ENCODE measurements around the gene MME.

Gene MME

DNA sequence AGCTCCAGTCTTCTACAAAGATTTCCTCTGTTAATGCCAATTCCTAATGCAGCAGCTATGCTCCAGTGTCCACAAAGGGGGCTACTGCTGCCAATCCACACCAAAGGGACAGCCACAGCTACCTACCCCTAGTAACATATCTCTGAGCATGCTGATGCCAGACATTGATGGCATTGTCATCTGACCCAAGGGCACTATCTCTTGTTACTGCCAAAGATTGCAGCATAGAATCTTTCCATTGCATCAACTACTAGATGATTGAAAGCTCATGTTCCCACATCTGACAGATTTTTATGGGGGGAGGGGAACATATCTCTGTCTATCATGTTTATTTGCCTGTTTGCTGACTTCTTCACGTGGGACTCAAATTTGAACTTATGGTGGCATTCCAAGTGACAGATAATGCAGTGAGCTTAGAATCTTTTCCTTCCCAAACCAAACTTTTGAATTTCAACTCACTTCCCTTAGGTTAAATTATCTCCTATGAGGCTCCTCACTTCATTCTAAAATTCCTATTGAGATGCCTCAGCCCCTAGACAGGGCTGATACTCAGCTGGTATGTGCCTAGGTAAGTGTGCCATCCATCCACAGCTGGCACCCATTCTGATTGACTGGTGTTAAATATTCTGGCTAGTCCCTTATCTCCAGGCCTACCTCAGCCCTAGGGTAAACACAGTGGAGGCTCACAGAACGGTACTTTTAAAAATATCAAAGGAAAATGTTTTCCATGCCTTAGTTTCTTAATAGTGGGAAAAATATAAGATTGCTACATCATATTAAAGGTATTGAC is 113.0 kb downstream of the MME start:
- no peaks in the 10 kb centered on the region for H3K27me3 ChIP-seq (ENCODE audit: insufficient read depth, insufficient read length)
- TF ChIP-seq ZNF274 (IDR thresholded peaks at IDR 0.05; ENCODE audit: low read depth, low read length) (no peak), YY1 (IDR thresholded peaks at IDR 0.05; ENCODE audit: insufficient read depth, insufficient read length) (no peak), SUZ12 (IDR thresholded peaks at IDR 0.05; ENCODE audit: extremely low read depth, insufficient read depth, insufficient read length) (no peak)
- H3K4me3 ChIP-seq (ENCODE audit: insufficient read length, low read depth) = no peak overlapping the region
- no peaks in the 10 kb centered on the region for H3K4me1 ChIP-seq (ENCODE audit: insufficient read depth, insufficient read length)
- no peaks in the 10 kb centered on the region for H3K36me3 ChIP-seq (ENCODE audit: insufficient read depth, insufficient read length, low read length)
- no peak for DNase-seq (ENCODE audit: low read depth, low spot score)
- H3K9ac ChIP-seq (ENCODE audit: insufficient read length, low read depth) = no peak overlapping the region
- H3K9me3 ChIP-seq (ENCODE audit: insufficient read depth, low read length) = no peaks in the 10 kb centered on the region

DNA sequence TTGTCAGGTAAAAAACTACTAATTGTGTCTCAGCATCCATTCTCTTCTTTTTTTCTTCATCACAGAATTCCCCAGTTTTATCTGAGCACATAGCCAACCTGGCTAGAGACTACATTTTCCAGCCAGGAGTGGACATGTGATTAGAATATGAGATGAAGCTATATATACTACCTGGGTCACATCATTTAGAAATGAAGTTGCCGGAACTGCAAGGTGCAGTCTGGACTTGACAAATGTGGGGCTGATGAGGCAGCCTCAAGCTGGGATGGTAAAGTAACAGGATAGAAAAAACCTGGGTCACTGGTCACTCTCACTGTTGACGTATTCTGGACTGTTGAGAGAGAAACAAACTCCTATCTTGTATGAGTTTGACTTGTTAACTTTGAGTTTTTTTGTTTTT is 113.7 kb downstream of the MME start:
- Histone ChIP-seq H3K36me3 (ENCODE audit: insufficient read depth, insufficient read length, low read length) (no peaks in the 10 kb centered on the region), H3K9me3 (ENCODE audit: insufficient read depth, low read length) (no peaks in the 10 kb centered on the region), H3K27me3 (ENCODE audit: insufficient read depth, insufficient read length) (no peaks in the 10 kb centered on the region), H3K9ac (ENCODE audit: insufficient read length, low read depth) (no peak overlapping the region), H3K4me3 (ENCODE audit: insufficient read length, low read depth) (no peak overlapping the region), H3K4me1 (ENCODE audit: insufficient read depth, insufficient read length) (no peaks in the 10 kb centered on the region)
- DNase-seq (ENCODE audit: low read depth, low spot score) = no peak
- TF ChIP-seq ZNF274 (IDR thresholded peaks at IDR 0.05; ENCODE audit: low read depth, low read length) (no peak), YY1 (IDR thresholded peaks at IDR 0.05; ENCODE audit: insufficient read depth, insufficient read length) (no peak), SUZ12 (IDR thresholded peaks at IDR 0.05; ENCODE audit: extremely low read depth, insufficient read depth, insufficient read length) (no peak)

DNA sequence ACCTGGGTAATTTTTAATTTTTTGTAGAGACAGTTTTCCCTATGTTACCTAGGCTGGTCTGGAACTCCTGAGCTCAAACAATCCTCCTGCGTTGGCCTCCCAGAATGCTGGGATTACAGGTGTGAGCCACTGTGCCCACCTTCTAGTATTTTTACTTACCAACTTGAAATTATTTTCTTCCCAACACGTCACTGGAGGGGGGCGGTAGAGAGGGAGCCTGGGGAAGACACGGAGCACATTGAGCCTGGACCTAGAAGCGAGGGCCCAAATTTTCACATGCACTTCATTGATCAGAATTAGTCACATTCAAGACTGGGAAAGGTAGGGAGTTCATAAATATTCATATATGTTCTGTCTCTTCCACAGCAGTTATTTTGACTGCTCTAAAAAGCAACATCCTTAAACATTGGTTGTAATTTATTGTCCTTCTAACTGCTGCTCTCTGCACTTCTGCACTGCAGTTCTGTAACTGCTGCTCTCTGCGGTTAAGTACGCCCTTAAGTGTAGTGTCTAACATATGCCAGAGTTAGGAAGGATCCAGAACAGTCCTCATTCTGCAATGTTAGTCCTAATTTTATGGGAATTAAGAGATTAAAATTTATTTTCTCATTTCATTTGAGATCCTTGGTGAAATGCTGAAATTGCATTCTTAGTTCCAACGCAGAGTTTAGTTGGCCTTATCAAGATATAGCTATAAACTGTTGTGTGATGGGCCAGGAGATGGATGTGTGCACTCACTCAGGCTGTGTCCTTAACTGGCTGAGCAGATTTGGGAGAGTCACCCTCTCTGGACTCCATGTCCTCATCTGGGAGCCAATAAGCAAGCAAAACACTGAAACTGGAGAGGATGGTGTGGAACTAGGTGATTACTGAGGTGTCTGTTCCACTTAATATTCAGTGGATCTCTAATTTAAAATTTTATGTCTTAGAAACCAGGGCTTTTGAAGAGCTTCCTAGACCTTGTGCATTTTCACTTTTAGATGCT is 115.1 kb downstream of the MME start:
- no peaks in the 10 kb centered on the region for H3K4me1 ChIP-seq (ENCODE audit: insufficient read depth, insufficient read length)
- no peaks in the 10 kb centered on the region for H3K36me3 ChIP-seq (ENCODE audit: insufficient read depth, insufficient read length, low read length)
- DNase-seq (ENCODE audit: low read depth, low spot score) = no peak
- no peak for TF ChIP-seq ZNF274 (IDR thresholded peaks at IDR 0.05; ENCODE audit: low read depth, low read length)
- no peak for TF ChIP-seq YY1 (IDR thresholded peaks at IDR 0.05; ENCODE audit: insufficient read depth, insufficient read length)
- TF ChIP-seq SUZ12 (IDR thresholded peaks at IDR 0.05; ENCODE audit: extremely low read depth, insufficient read depth, insufficient read length) = no peak
- no peak overlapping the region for H3K4me3 ChIP-seq (ENCODE audit: insufficient read length, low read depth)
- H3K9me3 ChIP-seq (ENCODE audit: insufficient read depth, low read length) = no peaks in the 10 kb centered on the region
- H3K27me3 ChIP-seq (ENCODE audit: insufficient read depth, insufficient read length) = no peaks in the 10 kb centered on the region
- H3K9ac ChIP-seq (ENCODE audit: insufficient read length, low read depth) = no peak overlapping the region

DNA sequence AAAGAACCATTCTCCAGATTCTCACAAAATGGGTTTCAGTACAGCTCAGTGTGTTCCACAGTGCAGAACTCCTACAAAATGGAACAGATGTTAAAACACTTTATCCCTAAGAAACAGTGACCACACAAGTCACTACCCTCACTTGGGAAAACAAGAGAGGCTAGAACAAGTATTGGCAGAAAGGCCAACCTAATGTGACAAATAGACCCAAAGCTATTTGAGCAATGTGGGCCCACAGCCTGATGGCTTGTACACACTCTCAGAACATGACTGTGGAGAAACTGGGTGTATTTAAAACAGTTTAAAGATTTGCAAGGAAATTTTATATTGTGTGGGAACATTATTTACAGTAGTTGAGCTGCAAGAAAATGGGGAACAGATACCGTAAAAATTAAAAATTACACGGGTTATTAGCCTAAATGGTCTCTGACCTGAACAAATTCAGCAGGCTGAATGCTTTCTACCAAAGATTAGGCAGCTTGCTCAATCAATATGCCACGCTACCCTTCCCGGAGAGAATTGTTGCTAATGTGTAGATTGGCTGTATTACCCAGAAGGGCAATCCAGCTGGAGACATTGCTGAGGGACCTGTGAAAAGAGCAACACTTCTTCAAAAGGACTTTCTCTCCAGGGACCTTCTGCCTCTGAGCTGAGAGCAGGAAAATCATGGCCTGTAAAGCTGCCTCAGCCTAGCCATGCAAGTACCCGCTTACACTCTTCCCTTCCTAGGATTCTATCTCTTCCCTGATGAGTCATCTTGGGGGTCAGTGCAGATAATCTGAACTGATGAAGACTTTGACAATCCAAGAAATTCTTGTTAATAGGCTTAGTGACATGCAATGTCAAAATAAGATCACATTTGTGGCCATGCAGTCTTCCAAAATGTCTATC is 116.3 kb downstream of the MME start:
- H3K4me1 ChIP-seq (ENCODE audit: insufficient read depth, insufficient read length) = no peaks in the 10 kb centered on the region
- H3K9me3 ChIP-seq (ENCODE audit: insufficient read depth, low read length) = no peaks in the 10 kb centered on the region
- H3K36me3 ChIP-seq (ENCODE audit: insufficient read depth, insufficient read length, low read length) = no peaks in the 10 kb centered on the region
- no peak for TF ChIP-seq ZNF274 (IDR thresholded peaks at IDR 0.05; ENCODE audit: low read depth, low read length)
- TF ChIP-seq SUZ12 (IDR thresholded peaks at IDR 0.05; ENCODE audit: extremely low read depth, insufficient read depth, insufficient read length) = no peak
- TF ChIP-seq YY1 (IDR thresholded peaks at IDR 0.05; ENCODE audit: insufficient read depth, insufficient read length) = no peak
- DNase-seq (ENCODE audit: low read depth, low spot score) = no peak
- H3K27me3 ChIP-seq (ENCODE audit: insufficient read depth, insufficient read length) = no peaks in the 10 kb centered on the region
- H3K4me3 ChIP-seq (ENCODE audit: insufficient read length, low read depth) = no peak overlapping the region
- H3K9ac ChIP-seq (ENCODE audit: insufficient read length, low read depth) = no peak overlapping the region

DNA sequence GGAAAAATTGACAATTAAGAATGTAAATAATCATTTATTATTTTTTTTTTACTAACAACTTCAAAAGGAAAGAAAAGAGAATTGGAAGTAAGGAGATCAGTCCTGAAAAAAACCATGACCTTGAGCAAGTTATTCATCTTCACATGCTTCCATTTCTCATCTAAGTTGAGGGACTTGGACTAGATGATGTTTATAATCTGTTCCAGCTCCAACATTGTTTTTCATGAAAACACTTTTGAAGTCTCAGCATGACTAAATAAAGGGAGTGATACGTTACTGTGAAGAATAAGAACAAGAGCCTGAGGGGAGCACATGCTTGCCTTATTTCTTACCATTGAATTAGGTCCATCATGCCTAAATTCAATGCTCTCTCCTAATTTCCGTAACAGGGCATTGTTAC is 117.7 kb downstream of the MME start:
- no peak overlapping the region for H3K9ac ChIP-seq (ENCODE audit: insufficient read length, low read depth)
- no peak for TF ChIP-seq ZNF274 (IDR thresholded peaks at IDR 0.05; ENCODE audit: low read depth, low read length)
- no peak for TF ChIP-seq YY1 (IDR thresholded peaks at IDR 0.05; ENCODE audit: insufficient read depth, insufficient read length)
- TF ChIP-seq SUZ12 (IDR thresholded peaks at IDR 0.05; ENCODE audit: extremely low read depth, insufficient read depth, insufficient read length) = no peak
- H3K27me3 ChIP-seq (ENCODE audit: insufficient read depth, insufficient read length) = no peaks in the 10 kb centered on the region
- H3K4me3 ChIP-seq (ENCODE audit: insufficient read length, low read depth) = no peak overlapping the region
- no peaks in the 10 kb centered on the region for H3K9me3 ChIP-seq (ENCODE audit: insufficient read depth, low read length)
- no peak for DNase-seq (ENCODE audit: low read depth, low spot score)
- no peaks in the 10 kb centered on the region for H3K4me1 ChIP-seq (ENCODE audit: insufficient read depth, insufficient read length)
- H3K36me3 ChIP-seq (ENCODE audit: insufficient read depth, insufficient read length, low read length) = no peaks in the 10 kb centered on the region

DNA sequence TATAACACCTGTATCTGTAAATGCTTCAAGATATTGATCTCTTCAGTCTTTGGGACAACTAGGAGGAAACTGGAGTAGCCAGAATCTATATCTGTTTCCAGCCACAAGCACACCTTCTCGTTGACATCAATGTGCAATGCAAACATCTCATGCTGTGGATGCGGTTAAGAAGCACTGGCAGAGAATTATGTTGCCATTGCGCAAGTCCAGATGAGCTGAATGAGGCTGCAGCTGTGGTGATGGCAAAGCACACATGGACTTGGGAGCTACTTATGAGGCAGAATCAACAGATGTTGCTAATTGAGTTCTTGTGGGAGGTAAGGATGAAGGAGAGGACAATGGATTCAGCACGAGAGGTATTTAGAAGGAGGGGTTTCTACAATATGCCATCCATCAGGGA is 122.5 kb downstream of the MME start:
- TF ChIP-seq ZNF274 (IDR thresholded peaks at IDR 0.05; ENCODE audit: low read depth, low read length) = no peak
- TF ChIP-seq YY1 (IDR thresholded peaks at IDR 0.05; ENCODE audit: insufficient read depth, insufficient read length) = no peak
- no peak for TF ChIP-seq SUZ12 (IDR thresholded peaks at IDR 0.05; ENCODE audit: extremely low read depth, insufficient read depth, insufficient read length)
- Histone ChIP-seq H3K9ac (ENCODE audit: insufficient read length, low read depth) (no peak overlapping the region), H3K36me3 (ENCODE audit: insufficient read depth, insufficient read length, low read length) (no peaks in the 10 kb centered on the region), H3K4me1 (ENCODE audit: insufficient read depth, insufficient read length) (no peaks in the 10 kb centered on the region), H3K4me3 (ENCODE audit: insufficient read length, low read depth) (no peak overlapping the region), H3K9me3 (ENCODE audit: insufficient read depth, low read length) (no peaks in the 10 kb centered on the region), H3K27me3 (ENCODE audit: insufficient read depth, insufficient read length) (no peaks in the 10 kb centered on the region)
- no peak for DNase-seq (ENCODE audit: low read depth, low spot score)

All from NT2/D1 (cell line).